ENCODE measurements around the gene C9orf152.

DNA sequence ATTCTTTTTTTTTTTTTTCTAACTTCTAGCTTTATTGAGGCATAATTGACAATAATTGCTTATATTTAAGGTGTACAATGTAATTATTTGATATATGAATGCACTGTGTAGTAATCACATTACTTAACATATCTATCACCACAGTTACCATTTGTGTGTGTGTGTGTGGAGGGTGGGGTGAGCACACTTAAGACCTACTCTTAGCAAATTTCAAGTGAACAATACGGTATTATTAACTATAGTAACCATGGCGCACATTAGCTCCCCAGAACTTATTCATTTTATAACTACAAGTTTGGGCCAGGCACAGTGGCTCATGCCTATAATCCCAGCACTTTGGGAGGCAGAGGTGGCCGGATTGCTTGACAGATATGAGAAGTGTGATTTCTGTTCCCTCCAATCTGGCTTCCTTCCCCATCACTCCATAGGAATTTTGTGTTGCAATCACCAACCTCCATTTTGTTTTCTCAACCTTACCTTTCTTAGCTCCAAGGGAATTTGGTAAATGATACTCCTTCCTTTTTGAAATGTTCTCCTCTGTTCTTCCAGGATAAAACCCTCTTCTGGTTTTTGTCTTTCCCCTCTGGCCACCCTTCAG, 33.4 kb upstream of the C9orf152 start:
- TF ChIP-seq, protein P1, sequence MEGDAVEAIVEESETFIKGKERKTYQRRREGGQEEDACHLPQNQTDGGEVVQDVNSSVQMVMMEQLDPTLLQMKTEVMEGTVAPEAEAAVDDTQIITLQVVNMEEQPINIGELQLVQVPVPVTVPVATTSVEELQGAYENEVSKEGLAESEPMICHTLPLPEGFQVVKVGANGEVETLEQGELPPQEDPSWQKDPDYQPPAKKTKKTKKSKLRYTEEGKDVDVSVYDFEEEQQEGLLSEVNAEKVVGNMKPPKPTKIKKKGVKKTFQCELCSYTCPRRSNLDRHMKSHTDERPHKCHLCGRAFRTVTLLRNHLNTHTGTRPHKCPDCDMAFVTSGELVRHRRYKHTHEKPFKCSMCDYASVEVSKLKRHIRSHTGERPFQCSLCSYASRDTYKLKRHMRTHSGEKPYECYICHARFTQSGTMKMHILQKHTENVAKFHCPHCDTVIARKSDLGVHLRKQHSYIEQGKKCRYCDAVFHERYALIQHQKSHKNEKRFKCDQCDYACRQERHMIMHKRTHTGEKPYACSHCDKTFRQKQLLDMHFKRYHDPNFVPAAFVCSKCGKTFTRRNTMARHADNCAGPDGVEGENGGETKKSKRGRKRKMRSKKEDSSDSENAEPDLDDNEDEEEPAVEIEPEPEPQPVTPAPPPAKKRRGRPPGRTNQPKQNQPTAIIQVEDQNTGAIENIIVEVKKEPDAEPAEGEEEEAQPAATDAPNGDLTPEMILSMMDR (conservative IDR thresholded peaks at IDR 0.05; ENCODE audit: low read depth, low read length) = no peak
- TF ChIP-seq EZH2 (IDR thresholded peaks at IDR 0.05; ENCODE audit: low read length, unreplicated experiment) (no peak), EZH2phosphoT487 (IDR thresholded peaks at IDR 0.05; ENCODE audit: borderline replicate concordance, low read length) (no peak)
